Mesangial cell (primary cell): ENCODE results near the gene VMA21. TPM values are rescaled to one million over a fixed set of nuclear protein-coding genes. Genes with fewer than 3 reads are reported as not detected.

ENCODE experiments used
- total RNA-seq: library from RNA; depleted of rRNA; stranded (reverse); fragments of >200 nt; gene quantifications from 2 replicates; pipeline ENCODE4 v1.2.3, GENCODE V29; 2015

The VMA21 gene
- total RNA-seq: 33.3 and 34.1 TPM in 2 replicates

GRCh38 chrX:151396825-151397740 lies at the start of gene VMA21:
Gene VMA21, plus strand, starts transcription at chrX:151397206. Its CDS starts 103 bp downstream, at chrX:151397309.

Other genes starting within 250 kb of the VMA21 start
- not detected in 2 replicates for gene GPR50, start 220.6 kb upstream of the VMA21 start, total RNA-seq
- not detected in 2 replicates for gene PASD1, start 166.5 kb downstream of the VMA21 start, total RNA-seq